ENCODE results near the gene CRAT.

CRAT gene

DNA sequence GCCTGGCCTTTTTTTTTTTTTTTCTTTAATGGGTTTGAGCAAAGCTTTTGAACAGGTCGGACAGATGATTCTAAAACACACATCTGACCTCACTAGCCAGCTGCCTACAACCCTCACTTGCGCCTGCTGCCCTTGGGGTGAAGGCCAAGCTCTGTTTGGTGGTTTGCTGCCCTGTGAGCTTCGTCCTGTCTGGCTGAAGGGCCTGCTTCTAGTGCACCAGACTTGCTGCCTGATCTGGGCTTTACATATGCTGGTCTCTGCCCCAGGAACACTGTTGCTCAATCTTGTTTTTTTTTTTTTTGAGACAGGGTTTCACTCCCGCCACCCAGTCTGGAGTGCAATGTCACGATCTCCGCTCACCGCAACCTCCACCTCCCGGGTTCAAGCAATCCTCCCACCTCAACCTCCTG, 46.1 kb downstream of the CRAT start:
- TF ChIP-seq, protein P1, sequence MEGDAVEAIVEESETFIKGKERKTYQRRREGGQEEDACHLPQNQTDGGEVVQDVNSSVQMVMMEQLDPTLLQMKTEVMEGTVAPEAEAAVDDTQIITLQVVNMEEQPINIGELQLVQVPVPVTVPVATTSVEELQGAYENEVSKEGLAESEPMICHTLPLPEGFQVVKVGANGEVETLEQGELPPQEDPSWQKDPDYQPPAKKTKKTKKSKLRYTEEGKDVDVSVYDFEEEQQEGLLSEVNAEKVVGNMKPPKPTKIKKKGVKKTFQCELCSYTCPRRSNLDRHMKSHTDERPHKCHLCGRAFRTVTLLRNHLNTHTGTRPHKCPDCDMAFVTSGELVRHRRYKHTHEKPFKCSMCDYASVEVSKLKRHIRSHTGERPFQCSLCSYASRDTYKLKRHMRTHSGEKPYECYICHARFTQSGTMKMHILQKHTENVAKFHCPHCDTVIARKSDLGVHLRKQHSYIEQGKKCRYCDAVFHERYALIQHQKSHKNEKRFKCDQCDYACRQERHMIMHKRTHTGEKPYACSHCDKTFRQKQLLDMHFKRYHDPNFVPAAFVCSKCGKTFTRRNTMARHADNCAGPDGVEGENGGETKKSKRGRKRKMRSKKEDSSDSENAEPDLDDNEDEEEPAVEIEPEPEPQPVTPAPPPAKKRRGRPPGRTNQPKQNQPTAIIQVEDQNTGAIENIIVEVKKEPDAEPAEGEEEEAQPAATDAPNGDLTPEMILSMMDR (IDR thresholded peaks at IDR 0.05; ENCODE audit: borderline replicate concordance, extremely low read depth, low read length, poor library complexity, severe bottlenecking), result no peak
- TF ChIP-seq EZH2 (IDR thresholded peaks at IDR 0.05; ENCODE audit: borderline replicate concordance, low read depth, low read length, severe bottlenecking), result no peak
- H3K79me2 ChIP-seq (ENCODE audit: insufficient read depth, low read length), result no peaks in the 10 kb centered on the region
- H2AFZ ChIP-seq (ENCODE audit: low read depth, low read length), result no peak overlapping the region
- H3K9ac ChIP-seq (ENCODE audit: low read depth, low read length), result no peak overlapping the region
- no peak overlapping the region for H3K27ac ChIP-seq (ENCODE audit: low read length)
- H3K4me2 ChIP-seq (ENCODE audit: insufficient read depth, low read length), result no peak overlapping the region
- ATAC-seq (ENCODE audit: insufficient read depth, low read depth) (no peak), DNase-seq (no peak)
- H3K36me3 ChIP-seq (ENCODE audit: insufficient read depth, low read length), result peaks cover 66% of the 10 kb centered on the region
- no peaks in the 10 kb centered on the region for H3K27me3 ChIP-seq (ENCODE audit: insufficient read depth, low read length, poor library complexity)
- H4K20me1 ChIP-seq (ENCODE audit: insufficient read depth, low read length), result no peaks in the 10 kb centered on the region
- H3K4me1 ChIP-seq (ENCODE audit: insufficient read depth, low read length), result no peaks in the 10 kb centered on the region
- no peaks in the 10 kb centered on the region for H3K9me3 ChIP-seq (ENCODE audit: insufficient read depth, low read length, severe bottlenecking)
- H3K4me3 ChIP-seq (ENCODE audit: low read depth in 1 of 2, low read length in 2 of 2), result no peak overlapping the region

DNA sequence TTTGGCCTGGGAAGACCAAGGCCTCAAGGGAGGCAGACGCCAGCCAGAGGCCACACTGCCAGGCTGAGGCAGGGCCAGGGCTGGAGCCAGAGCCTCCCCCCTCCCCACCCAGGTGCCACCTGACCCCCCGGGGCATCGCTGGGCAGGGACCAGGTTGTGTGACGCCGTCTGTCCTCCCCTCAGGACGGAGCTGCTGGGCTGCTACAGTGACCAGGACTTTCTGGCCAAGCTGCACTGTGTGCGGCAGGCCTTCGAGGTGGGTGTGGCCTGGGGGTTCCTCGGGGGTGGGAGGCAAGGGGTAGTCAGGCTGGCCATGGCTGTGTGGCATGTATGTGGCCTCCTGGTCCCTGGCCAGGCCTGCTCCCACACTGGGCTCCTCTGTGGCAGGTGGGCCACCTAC, 47.5 kb downstream of the CRAT start:
- H3K4me2 ChIP-seq (ENCODE audit: insufficient read depth, low read length), result no peak overlapping the region
- H3K4me3 ChIP-seq (ENCODE audit: low read depth in 1 of 2, low read length in 2 of 2), result no peak overlapping the region
- H3K4me1 ChIP-seq (ENCODE audit: insufficient read depth, low read length), result no peaks in the 10 kb centered on the region
- H3K9ac ChIP-seq (ENCODE audit: low read depth, low read length), result no peak overlapping the region
- H3K27me3 ChIP-seq (ENCODE audit: insufficient read depth, low read length, poor library complexity), result no peaks in the 10 kb centered on the region
- TF ChIP-seq EZH2 (IDR thresholded peaks at IDR 0.05; ENCODE audit: borderline replicate concordance, low read depth, low read length, severe bottlenecking), result no peak
- TF ChIP-seq, protein P1 (IDR thresholded peaks at IDR 0.05; ENCODE audit: borderline replicate concordance, extremely low read depth, low read length, poor library complexity, severe bottlenecking), result no peak
- H3K36me3 ChIP-seq (ENCODE audit: insufficient read depth, low read length), result peaks cover 61% of the 10 kb centered on the region
- DNase-seq (no peak), ATAC-seq (ENCODE audit: insufficient read depth, low read depth) (no peak)
- no peaks in the 10 kb centered on the region for H4K20me1 ChIP-seq (ENCODE audit: insufficient read depth, low read length)
- no peaks in the 10 kb centered on the region for H3K9me3 ChIP-seq (ENCODE audit: insufficient read depth, low read length, severe bottlenecking)
- H3K79me2 ChIP-seq (ENCODE audit: insufficient read depth, low read length), result no peaks in the 10 kb centered on the region
- no peak overlapping the region for H3K27ac ChIP-seq (ENCODE audit: low read length)
- no peak overlapping the region for H2AFZ ChIP-seq (ENCODE audit: low read depth, low read length)

DNA sequence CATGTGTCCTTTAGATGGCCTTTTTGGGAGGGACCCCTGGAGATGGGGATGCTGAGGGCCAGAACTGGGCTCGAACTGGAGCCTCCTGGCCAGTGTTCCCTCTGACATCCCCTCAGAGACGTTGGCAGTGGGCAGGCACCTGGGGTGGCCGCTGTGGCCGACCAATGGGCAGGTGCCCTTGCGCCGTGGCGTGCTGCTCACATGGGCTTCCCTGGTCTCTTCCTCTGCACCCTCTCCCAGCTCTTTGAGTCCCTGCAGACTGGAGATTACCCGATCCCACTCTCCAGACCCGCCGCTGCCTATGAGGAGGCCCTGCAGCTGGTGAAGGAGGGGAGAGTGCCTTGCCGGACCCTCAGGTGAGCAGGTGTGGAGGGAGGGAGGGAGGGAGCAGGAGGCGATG, 49.6 kb downstream of the CRAT start:
- H3K27me3 ChIP-seq (ENCODE audit: insufficient read depth, low read length, poor library complexity), result no peaks in the 10 kb centered on the region
- DNase-seq (no peak), ATAC-seq (ENCODE audit: insufficient read depth, low read depth) (no peak)
- H3K4me3 ChIP-seq (ENCODE audit: low read depth in 1 of 2, low read length in 2 of 2), result no peak overlapping the region
- H3K9me3 ChIP-seq (ENCODE audit: insufficient read depth, low read length, severe bottlenecking), result no peaks in the 10 kb centered on the region
- no peaks in the 10 kb centered on the region for H4K20me1 ChIP-seq (ENCODE audit: insufficient read depth, low read length)
- no peak overlapping the region for H2AFZ ChIP-seq (ENCODE audit: low read depth, low read length)
- no peak overlapping the region for H3K4me2 ChIP-seq (ENCODE audit: insufficient read depth, low read length)
- TF ChIP-seq EZH2 (IDR thresholded peaks at IDR 0.05; ENCODE audit: borderline replicate concordance, low read depth, low read length, severe bottlenecking), result no peak
- TF ChIP-seq, protein P1 (IDR thresholded peaks at IDR 0.05; ENCODE audit: borderline replicate concordance, extremely low read depth, low read length, poor library complexity, severe bottlenecking), result no peak
- H3K9ac ChIP-seq (ENCODE audit: low read depth, low read length), result no peak overlapping the region
- no peaks in the 10 kb centered on the region for H3K79me2 ChIP-seq (ENCODE audit: insufficient read depth, low read length)
- peaks cover 49% of the 10 kb centered on the region for H3K36me3 ChIP-seq (ENCODE audit: insufficient read depth, low read length)
- no peaks in the 10 kb centered on the region for H3K4me1 ChIP-seq (ENCODE audit: insufficient read depth, low read length)
- H3K27ac ChIP-seq (ENCODE audit: low read length), result no peak overlapping the region
